Prostate gland (tissue), 2 donors: ENCODE measurements around the gene SLC49A3.

Experiments
- POLR2A ChIP-seq: fragments of 450-650 bp; IDR thresholded peaks from one replicate; pipeline ENCODE4 v1.6.1; 2016; ENCODE audit warnings: antibody characterized with exemption, mild to moderate bottlenecking
- TF ChIP-seq, protein P1 (sequence below), 4 experiments: fragments of 200-600 bp in 2 of 4; fragments of 450-650 bp in 2 of 4; sonication (generic) in 2 of 4; IDR thresholded peaks; 1 replicate in 3 of 4; 2 replicates in 1 of 4; pipeline ENCODE4 v1.5.1; 2016 to 2019; ENCODE audit warnings: antibody characterized with exemption in 4 of 4, mild to moderate bottlenecking in 2 of 4, moderate library complexity in 2 of 4

DNA sequence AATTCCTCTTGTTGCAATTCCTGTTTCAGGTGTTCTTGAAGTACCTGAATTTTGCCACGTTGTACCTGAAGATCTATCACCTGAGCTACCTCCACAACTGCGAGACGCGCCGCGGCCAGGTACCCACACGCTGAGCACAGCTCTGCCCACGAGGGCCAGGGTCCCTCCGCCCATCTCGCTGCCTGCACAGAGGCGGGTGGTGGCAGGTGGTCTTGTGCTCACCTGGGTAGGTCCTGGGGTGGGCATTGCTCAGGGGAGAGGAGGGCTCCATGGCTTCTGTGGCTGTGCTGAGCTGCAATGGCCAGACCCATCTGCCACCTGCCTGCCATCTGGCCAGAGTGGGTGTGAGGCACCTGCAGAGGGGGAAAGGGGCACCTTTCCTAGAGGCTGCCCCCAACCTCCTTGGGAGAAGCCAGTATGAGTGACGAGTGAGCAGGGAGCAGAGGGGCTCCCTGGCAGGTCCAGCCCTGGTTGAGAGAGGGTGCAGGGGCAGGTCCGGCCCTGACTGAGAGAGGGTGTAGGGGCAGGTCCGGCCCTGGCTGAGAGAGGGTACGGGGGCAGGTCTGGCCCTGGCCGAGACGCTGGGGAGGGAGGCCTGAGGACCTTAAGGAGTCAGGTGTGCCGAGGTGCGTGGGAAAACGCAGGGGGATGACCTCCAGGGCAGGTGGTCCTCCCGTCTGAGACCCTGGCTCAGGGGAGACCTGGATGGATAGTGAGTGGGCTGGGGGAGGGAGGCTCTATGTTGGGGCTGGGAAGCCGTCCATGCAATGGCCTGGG lies 52.9 kb downstream of the SLC49A3 start:
- TF ChIP-seq, protein P1, sequence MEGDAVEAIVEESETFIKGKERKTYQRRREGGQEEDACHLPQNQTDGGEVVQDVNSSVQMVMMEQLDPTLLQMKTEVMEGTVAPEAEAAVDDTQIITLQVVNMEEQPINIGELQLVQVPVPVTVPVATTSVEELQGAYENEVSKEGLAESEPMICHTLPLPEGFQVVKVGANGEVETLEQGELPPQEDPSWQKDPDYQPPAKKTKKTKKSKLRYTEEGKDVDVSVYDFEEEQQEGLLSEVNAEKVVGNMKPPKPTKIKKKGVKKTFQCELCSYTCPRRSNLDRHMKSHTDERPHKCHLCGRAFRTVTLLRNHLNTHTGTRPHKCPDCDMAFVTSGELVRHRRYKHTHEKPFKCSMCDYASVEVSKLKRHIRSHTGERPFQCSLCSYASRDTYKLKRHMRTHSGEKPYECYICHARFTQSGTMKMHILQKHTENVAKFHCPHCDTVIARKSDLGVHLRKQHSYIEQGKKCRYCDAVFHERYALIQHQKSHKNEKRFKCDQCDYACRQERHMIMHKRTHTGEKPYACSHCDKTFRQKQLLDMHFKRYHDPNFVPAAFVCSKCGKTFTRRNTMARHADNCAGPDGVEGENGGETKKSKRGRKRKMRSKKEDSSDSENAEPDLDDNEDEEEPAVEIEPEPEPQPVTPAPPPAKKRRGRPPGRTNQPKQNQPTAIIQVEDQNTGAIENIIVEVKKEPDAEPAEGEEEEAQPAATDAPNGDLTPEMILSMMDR (IDR thresholded peaks at IDR 0.05): no peak
- TF ChIP-seq POLR2A: no peak
